Stimulated activated naive B cell treated with anti-CD40 and anti-IgM and Interleukin-4, amounts not matched to agents 10 μg/mL and 1 μg/mL and 100 μg/mL, for 72 hours (primary cell): ENCODE results near the gene VPS26C.

Experiments
- ATAC-seq, 2 donors: fragments of 150-1000 bp; cut with Tn5 transposase; replicated peaks; 2 replicates each; pipeline ENCODE4 v1.10.0; 2021; ENCODE audit warnings: moderate library complexity in 1 of 2
- DNase-seq: peaks from one replicate; pipeline ENCODE4 v3.0.0; 2021
- H3K27ac Mint-ChIP-seq: one replicate; pipeline ENCODE4 v1.8.0; 2022; ENCODE audit warnings: mild to moderate bottlenecking, mixed read lengths
- H3K27me3 Mint-ChIP-seq, 2 donors: one replicate each; pipeline ENCODE4 v1.8.0; 2022; ENCODE audit warnings: mixed read lengths in 2 of 2
- H3K36me3 Mint-ChIP-seq, 2 donors: one replicate each; pipeline ENCODE4 v1.8.0; 2022; ENCODE audit warnings: mixed read lengths in 2 of 2, mild to moderate bottlenecking in 1 of 2
- H3K4me1 Mint-ChIP-seq, 2 donors: one replicate each; pipeline ENCODE4 v1.8.0; 2022; ENCODE audit warnings: mixed read lengths in 2 of 2, mild to moderate bottlenecking in 1 of 2
- H3K4me3 Mint-ChIP-seq, 2 donors: one replicate each; pipeline ENCODE4 v1.8.0; 2022; ENCODE audit warnings: mild to moderate bottlenecking in 2 of 2, mixed read lengths in 2 of 2, moderate library complexity in 1 of 2
- H3K9me3 Mint-ChIP-seq, 2 donors: one replicate each; pipeline ENCODE4 v1.8.0; 2022; ENCODE audit warnings: mixed read lengths in 2 of 2, mild to moderate bottlenecking in 1 of 2

The VPS26C gene

DNA sequence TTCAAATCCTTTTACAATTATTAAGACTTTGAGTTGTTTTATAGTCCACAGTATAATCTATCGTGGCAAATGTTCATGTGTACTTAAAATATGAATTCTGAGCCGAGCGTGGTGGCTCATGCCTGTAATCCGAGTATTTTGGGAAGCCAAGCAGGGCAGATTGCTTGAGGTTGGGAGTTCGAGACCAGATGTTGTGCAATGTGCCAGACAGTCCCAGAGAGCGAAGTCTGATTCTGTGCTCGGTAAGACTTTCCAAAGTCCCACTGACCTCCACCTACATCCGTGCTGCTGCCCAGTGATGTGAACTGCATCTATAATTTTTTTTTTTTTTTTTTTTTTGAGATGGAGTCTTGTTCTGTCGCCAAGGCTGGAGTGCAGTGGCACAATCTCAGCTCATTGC is 52.2 kb downstream of the VPS26C start:
- H3K4me3 Mint-ChIP-seq = no peak overlapping the region

DNA sequence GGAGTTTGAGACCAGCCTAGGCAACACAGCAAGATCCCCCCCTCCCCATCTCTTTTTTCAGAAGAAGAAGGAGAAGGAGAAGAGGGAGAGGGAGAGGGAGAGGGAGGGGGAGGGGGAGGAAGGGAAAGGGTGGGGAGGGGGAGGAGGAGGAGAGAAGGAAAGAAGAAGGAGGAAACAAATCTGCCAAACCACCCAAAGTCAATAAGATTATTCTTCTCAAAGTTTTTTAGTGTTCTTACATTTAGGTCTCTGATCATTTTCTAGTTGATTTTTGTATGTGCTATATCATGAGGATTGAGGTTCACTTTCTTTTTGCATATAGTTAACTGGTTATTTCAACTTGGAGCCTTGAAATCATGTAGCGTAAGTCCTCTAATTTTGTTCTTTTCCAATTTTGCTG is 56.3 kb downstream of the VPS26C start:
- H3K27ac Mint-ChIP-seq = no peak overlapping the region

More for the DNA sequence above, 52.2 kb downstream of the VPS26C start:
- peaks cover 0 to 2% of the 10 kb centered on the region in 2 donors for H3K9me3 Mint-ChIP-seq
- peaks cover 3 to 8% of the 10 kb centered on the region in 2 donors for H3K4me1 Mint-ChIP-seq
- no peaks in the 10 kb centered on the region for H3K27me3 Mint-ChIP-seq
- H3K36me3 Mint-ChIP-seq = peaks cover 0 to 4% of the 10 kb centered on the region in 2 donors
- DNase-seq (no peak), ATAC-seq (no peak)
- no peak overlapping the region for H3K27ac Mint-ChIP-seq

DNA sequence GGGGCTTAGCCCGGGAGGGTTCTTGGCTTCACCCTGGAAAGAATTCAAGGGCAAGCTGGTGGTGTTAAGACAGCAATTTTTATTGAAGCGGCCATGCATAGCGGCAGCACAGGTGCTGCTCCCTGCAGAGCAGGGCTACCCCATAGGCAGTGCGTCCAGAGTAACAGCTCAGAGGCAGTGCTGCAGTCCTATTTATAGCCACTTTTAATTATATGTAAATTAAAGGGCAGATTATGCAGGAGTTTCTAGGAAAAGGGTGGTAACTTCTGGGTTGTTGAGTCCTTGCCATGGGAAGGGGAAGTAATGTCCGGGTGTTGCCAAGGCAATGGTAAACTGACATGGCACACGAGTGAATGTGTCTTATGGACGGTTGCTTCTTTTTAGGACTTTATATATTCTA is 57.0 kb downstream of the VPS26C start:
- Mint-ChIP-seq H3K36me3 (peaks cover 0 to 11% of the 10 kb centered on the region in 2 donors), H3K27me3 (no peaks in the 10 kb centered on the region), H3K9me3 (peaks cover 0 to 2% of the 10 kb centered on the region in 2 donors), H3K4me1 (peaks cover 34 to 43% of the 10 kb centered on the region in 2 donors), H3K4me3 (no peak overlapping the region), H3K27ac (no peak overlapping the region)
- DNase-seq (no peak), ATAC-seq (no peak)

More for the DNA sequence above, 56.3 kb downstream of the VPS26C start:
- Mint-ChIP-seq H3K4me1 (peaks cover 34 to 43% of the 10 kb centered on the region in 2 donors), H3K9me3 (peaks cover 0 to 2% of the 10 kb centered on the region in 2 donors), H3K36me3 (peaks cover 0 to 7% of the 10 kb centered on the region in 2 donors), H3K27me3 (no peaks in the 10 kb centered on the region), H3K4me3 (no peak overlapping the region)
- DNase-seq (no peak), ATAC-seq (no peak)

DNA sequence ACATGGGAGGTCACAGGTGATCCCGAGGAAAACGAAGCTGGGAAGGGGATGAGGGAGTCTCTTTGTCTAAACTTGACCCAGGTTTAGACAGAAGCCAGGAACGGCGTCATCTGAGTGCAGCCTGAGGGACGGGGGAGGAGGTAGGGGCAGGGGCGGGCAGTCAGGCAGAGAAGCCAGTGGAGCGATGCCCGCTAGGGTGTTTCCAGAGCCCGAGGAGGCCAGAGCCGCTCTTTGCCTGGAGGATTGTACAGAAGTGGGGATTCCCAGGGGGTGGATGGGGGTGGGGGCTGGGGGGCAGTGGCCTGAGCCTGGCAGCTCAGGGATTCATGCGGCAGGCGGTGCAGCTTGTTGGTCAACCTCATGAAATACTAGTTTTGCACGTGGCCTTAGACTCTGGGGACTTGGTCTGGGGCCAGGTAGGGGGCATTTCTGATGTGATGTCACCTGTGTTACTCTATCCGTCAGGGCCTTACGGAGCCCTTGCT is 58.4 kb downstream of the VPS26C start:
- Mint-ChIP-seq H3K4me1 (peaks cover 34 to 43% of the 10 kb centered on the region in 2 donors), H3K4me3 (peak overlapping the region; percentile 78 to 79), H3K27me3 (no peaks in the 10 kb centered on the region), H3K27ac (peak overlapping the region; percentile 97), H3K9me3 (peaks cover 0 to 2% of the 10 kb centered on the region in 2 donors), H3K36me3 (peaks cover 0 to 22% of the 10 kb centered on the region in 2 donors)
- ATAC-seq = peak; percentile 44 to 65
- DNase-seq = peak; percentile 32

DNA sequence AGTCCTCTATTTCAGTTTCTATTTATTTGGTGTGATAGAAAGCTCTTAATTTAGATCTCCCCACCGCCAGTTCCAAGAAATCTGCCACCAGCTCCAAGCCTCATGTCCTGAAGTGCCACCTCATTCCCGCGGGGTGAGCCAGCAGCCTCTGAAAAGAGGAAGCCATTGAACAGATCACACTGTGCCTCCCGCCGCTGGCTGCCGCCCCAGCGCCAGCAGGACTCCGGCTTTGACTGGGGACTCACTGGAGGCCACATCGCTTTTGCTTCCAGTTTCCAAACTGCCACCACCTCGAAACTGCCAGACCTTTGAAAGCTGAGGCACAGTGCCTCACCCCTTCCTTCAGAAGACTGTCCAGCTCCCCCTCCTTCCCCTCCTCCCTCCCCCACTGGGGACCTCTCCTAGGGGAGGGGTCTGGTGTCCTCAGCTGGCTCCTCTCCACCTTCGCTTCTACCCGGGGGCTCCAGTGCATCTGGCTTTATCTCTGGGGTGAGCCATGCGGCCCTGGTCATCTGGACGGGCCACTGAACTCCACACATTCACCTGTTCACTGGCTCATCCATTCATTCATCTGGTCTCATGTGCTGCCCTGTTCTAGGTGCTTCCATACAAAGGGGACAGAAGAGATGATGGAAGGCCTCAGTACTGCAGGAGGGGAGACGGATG is 58.9 kb downstream of the VPS26C start:
- Mint-ChIP-seq H3K4me1 (peaks cover 34 to 43% of the 10 kb centered on the region in 2 donors), H3K27ac (peak overlapping the region; percentile 97), H3K36me3 (peaks cover 0 to 22% of the 10 kb centered on the region in 2 donors), H3K27me3 (no peaks in the 10 kb centered on the region), H3K4me3 (peak overlapping the region; percentile 78 to 79), H3K9me3 (peaks cover 0 to 2% of the 10 kb centered on the region in 2 donors)
- ATAC-seq (peak; percentile 84 to 90), DNase-seq (peak; percentile 67)

DNA sequence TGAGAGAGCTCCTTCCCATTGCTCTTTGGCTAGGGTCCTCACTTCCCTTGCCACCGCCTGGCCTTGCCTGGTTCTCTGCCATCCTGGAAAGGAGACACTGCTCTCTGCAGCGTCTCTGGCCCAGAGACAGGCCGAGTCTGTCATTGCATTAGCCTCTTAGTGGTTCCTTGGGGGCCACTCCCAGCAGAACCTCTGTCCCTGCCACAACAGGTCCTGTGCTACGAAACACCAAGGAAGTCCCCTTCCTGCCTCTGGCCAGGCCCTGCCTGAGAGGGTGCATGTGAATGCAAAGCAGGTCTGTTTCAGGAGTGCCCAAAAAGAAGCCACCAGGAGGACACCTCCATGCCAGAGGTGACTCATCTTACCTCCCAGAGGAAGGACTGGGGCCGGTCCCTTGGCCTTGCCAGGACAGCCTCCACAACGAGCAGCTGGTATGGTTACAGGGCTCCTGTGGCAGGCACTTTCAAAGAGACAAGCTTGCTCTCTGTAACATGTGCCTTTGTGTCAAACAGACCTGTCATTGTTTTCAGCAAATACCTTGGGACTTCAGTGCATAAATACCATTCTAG is 59.6 kb downstream of the VPS26C start:
- peak; percentile 47 for DNase-seq
- Mint-ChIP-seq H3K27me3 (no peaks in the 10 kb centered on the region), H3K9me3 (peaks cover 0 to 2% of the 10 kb centered on the region in 2 donors), H3K36me3 (peaks cover 5 to 29% of the 10 kb centered on the region in 2 donors), H3K4me3 (peak overlapping the region; percentile 78 to 79), H3K27ac (peak overlapping the region; percentile 97), H3K4me1 (peaks cover 34 to 43% of the 10 kb centered on the region in 2 donors)
- peak; percentile 59 to 61 for ATAC-seq

DNA sequence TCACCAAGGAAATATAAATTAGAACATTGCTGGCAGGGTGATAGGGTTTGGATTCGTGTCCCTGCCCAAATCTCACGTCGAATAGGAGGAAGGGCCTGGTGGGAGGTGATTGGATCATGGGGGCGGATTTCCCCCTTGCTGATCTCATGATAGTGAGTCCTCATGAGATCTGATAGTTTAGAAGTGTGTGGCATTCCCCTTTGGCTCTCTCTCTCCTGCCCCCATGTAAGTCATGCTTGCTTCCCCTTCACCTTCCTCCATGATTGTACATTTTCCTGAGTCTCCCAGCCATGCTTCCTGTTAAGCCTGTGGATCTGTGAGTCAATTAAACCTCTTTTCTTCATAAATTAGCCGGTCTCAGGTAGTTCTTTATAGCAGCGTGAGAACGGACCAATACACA is 60.6 kb downstream of the VPS26C start:
- peak overlapping the region; percentile 71 for H3K27ac Mint-ChIP-seq
- H3K36me3 Mint-ChIP-seq = peaks cover 11 to 37% of the 10 kb centered on the region in 2 donors
- H3K4me3 Mint-ChIP-seq = no peak overlapping the region
- ATAC-seq = no peak
- DNase-seq = no peak
- H3K4me1 Mint-ChIP-seq = peaks cover 34 to 43% of the 10 kb centered on the region in 2 donors
- no peaks in the 10 kb centered on the region for H3K27me3 Mint-ChIP-seq
- H3K9me3 Mint-ChIP-seq = no peaks in the 10 kb centered on the region

DNA sequence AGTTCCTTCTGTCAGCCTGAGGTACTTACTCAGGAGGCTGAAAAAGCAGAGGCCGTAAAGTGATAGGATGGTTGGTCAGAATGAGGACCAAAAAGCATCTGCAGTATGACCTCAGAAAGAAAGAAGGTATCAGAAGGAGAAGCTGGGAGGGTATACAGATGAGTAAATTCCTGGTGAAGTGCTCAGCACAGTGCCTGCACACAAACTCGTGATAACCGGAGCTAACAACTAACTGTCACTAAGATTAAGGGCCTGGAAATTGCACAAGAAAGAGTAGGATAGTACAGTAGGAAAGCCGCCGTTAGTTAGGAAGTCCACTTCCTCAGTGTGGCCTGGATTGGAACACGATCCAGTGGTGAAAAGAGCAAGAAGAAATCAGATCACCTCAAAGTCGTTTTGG is 62.6 kb downstream of the VPS26C start:
- no peak for DNase-seq
- no peak overlapping the region for H3K4me3 Mint-ChIP-seq

DNA sequence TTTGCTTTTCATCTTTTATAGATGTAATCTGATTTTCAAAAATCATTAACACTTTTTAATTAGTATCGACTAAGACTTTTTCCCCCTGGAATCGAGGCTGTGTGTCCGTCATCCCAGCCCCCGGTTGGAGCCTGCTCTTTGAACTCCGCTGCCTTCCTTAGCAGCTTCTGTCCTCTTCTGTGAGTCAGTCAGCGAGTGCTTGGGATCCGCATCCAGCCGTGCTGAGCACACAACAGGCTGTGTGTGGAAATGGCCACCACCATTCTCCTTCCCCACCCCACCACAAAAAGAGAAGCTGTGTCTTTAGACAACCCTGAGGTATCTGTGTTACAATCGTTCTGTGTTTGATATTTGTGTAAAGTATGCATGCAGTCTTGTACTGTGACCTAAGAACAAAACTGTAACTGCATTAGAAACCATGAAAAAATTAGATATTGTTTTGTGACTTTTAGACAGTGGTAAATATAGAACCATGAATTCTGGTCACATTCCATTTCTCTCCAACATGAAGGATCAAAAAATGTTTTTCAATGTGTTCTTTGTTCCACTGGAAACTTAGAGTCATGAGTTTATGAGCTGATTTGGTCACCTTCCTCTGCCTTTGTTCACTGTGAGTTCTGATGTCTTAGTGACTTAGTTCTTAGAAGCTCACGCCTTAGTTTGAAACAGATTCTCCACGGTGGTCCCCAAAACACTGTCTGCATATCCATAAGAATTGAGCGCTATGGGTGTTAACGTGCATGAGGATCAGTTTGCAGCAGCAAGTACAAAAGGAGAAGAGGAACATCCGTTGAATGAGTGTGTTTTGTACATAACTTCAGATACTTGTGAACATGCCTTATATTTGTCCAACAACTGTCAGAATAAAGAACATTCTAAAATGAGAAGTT is 64.7 kb downstream of the VPS26C start:
- Mint-ChIP-seq H3K4me1 (peaks cover 10 to 15% of the 10 kb centered on the region in 2 donors), H3K36me3 (peaks cover 27 to 66% of the 10 kb centered on the region in 2 donors), H3K4me3 (no peak overlapping the region), H3K9me3 (no peaks in the 10 kb centered on the region), H3K27me3 (no peaks in the 10 kb centered on the region), H3K27ac (no peak overlapping the region)
- no peak for DNase-seq
- ATAC-seq = no peak

More for the DNA sequence above, 62.6 kb downstream of the VPS26C start:
- H3K9me3 Mint-ChIP-seq = no peaks in the 10 kb centered on the region
- no peaks in the 10 kb centered on the region for H3K27me3 Mint-ChIP-seq
- no peak for ATAC-seq
- H3K27ac Mint-ChIP-seq = peak overlapping the region; percentile 52
- peaks cover 18 to 53% of the 10 kb centered on the region in 2 donors for H3K36me3 Mint-ChIP-seq
- H3K4me1 Mint-ChIP-seq = peaks cover 30 to 36% of the 10 kb centered on the region in 2 donors

DNA sequence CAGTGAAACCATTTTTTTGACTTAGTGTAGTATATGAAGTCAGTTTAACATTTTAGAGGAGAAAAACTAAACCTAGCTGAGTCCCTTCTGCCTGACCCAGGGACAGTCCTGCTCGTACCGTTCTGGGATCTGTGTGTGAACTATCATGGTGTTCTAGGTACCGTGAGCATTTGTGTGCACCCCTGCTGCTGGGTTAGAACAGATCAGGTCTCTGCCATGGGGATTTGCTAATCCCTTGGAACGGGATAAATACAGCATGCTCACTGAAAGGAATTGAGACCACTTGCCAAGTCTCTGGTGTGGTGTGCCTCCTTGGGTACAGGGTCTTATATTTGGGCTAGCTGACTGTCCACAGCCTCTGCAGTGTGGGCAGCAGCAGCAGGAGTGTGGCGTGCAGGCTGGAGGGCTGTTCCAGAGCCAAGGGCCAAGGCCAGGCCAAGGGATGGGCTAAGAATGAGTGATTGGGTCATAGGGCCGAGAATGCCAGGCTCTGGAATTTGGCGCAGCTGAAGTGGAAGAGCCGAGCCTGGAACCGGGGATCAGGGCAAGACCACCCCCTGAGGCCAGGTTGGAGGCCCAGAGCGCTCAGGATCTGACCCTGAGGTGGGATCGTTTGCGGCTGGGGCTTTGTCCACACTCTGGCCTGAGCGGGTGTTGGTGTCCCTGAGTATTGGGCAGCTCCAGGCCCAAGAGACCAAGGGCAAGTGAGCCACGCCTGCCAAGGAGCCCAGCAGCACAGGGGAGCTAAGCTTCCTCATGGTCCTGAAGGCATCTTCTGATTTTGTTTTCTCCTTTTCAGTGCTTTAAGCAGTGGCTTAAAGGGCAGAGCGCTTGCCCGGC is 66.3 kb downstream of the VPS26C start:
- peaks cover 29 to 72% of the 10 kb centered on the region in 2 donors for H3K36me3 Mint-ChIP-seq
- no peak for DNase-seq
- no peak overlapping the region for H3K4me3 Mint-ChIP-seq
- peak overlapping the region; percentile 27 for H3K27ac Mint-ChIP-seq
- H3K27me3 Mint-ChIP-seq = no peaks in the 10 kb centered on the region
- no peaks in the 10 kb centered on the region for H3K9me3 Mint-ChIP-seq
- H3K4me1 Mint-ChIP-seq = peaks cover 0 to under 1% of the 10 kb centered on the region in 2 donors
- ATAC-seq = no peak

DNA sequence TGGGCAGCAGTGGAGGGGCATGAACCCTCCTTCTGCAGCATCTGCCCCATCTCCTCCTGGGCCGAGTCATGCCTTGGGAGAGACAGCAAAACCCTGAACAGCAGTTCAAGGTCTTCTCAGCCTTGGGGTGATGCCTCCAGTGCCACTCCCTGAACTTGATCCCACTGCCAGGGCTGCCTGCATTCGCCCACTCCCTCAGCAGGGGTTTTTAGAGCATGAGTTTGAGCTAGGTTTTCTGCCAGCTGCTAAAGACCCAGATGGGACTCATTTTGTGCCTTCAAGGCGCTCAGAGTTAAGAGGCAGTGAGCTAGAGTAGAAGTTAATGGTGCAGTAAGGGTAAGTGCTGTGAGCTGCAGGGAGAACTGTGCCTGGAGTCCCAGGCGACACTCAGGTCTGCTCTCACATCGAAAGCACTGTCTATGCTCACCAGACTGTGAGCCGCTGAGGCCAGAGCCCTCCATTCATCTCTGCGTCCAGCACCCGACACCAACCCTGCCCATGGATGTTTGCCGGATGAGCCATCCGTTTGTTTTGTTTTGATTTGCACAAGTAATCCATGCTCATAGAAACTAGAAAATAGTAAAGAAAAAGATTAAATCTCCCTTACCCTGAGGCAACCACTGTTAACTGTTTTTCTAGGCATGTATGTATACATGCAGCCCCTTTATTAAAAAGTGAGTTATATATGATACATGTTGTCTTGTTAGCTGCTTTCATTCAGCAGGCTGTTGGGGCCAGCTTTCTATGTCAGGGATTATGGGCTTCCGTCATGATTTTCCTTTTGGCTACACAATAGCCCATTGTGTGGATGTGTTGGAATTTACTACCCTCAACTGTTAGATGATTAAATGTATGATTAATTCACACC is 67.8 kb downstream of the VPS26C start:
- Mint-ChIP-seq H3K27ac (no peak overlapping the region), H3K27me3 (no peaks in the 10 kb centered on the region), H3K4me1 (no peaks in the 10 kb centered on the region), H3K9me3 (no peaks in the 10 kb centered on the region), H3K4me3 (no peak overlapping the region), H3K36me3 (peaks cover 37 to 71% of the 10 kb centered on the region in 2 donors)
- no peak for ATAC-seq
- no peak for DNase-seq

DNA sequence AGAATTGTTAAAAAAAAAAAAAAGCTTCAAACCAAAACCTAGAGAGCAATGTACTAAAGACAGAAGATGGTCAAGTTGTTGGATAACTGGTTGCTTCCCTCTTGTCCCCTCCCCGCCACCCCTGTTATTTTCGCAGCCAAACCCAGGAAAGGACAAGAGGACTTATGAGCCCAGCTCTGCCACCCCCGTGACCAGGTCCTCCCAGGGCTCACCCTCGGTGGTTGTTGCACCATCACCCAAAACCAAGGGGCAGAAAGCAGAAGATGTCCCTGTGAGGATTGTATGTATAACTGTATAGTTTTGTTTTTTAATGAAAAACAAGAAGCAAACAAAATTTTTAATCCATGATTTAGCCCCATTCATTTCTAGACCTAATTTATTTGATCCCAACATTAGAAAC is 69.4 kb downstream of the VPS26C start:
- no peaks in the 10 kb centered on the region for H3K4me1 Mint-ChIP-seq
- H3K27me3 Mint-ChIP-seq = no peaks in the 10 kb centered on the region
- no peak overlapping the region for H3K27ac Mint-ChIP-seq
- H3K4me3 Mint-ChIP-seq = no peak overlapping the region
- DNase-seq = no peak
- ATAC-seq = no peak
- H3K9me3 Mint-ChIP-seq = no peaks in the 10 kb centered on the region
- peaks cover 46 to 75% of the 10 kb centered on the region in 2 donors for H3K36me3 Mint-ChIP-seq

DNA sequence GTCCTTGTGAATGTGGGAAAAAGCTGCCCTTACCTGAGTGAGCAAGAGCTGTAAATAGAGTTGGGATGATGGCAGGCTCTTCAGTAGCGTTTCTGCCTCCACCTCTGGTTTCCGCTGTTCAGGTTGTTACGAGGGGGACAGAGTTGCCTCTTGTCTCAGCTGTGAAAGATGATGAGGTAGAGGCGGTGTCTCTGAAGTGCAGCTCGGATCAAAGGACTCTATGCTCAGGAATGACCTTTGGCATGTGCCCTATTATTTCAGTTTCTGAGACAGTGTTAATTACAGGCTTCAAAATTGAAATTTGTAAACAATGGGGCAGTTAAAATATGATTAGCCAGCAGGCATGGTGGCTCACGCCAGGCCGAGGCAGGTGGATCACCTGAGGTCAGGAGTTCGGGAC is 70.3 kb downstream of the VPS26C start:
- peaks cover 41 to 75% of the 10 kb centered on the region in 2 donors for H3K36me3 Mint-ChIP-seq
- no peak overlapping the region for H3K4me3 Mint-ChIP-seq
- H3K27ac Mint-ChIP-seq = no peak overlapping the region
- H3K27me3 Mint-ChIP-seq = no peaks in the 10 kb centered on the region
- DNase-seq = no peak
- no peaks in the 10 kb centered on the region for H3K9me3 Mint-ChIP-seq
- ATAC-seq = no peak
- no peaks in the 10 kb centered on the region for H3K4me1 Mint-ChIP-seq
